Activated CD4-positive, alpha-beta memory T cell treated with anti-CD3 and anti-CD28 coated beads for 36 hours (primary cell): Measurements from ENCODE around the gene WDFY3. TPM values are rescaled to one million over a fixed set of nuclear protein-coding genes. Genes with fewer than 3 reads are reported as not detected.

Experiments used
- CTCF ChIA-PET: fragments of 350-600 bp; sonication (Branson Sonifier 250); formaldehyde crosslinking; loops from one replicate; lab custom pipeline; 2021; ENCODE audit warnings: antibody characterized with exemption, inconsistent platforms; lab: Charles Lee
- POLR2A ChIA-PET: fragments of 350-600 bp; sonication (Branson Sonifier 250); formaldehyde crosslinking; loops from one replicate; lab custom pipeline; 2021; ENCODE audit warnings: antibody characterized with exemption; lab: Charles Lee
- DNase-seq: peaks from one replicate; pipeline ENCODE4 v3.0.0-alpha.2; 2020
- H3K27ac Mint-ChIP-seq: one replicate; pipeline ENCODE4 v1.8.0; 2021; ENCODE audit warnings: mixed read lengths
- H3K27me3 Mint-ChIP-seq: one replicate; pipeline ENCODE4 v1.8.0; 2021; ENCODE audit warnings: mixed read lengths
- H3K36me3 Mint-ChIP-seq: one replicate; pipeline ENCODE4 v1.8.0; 2021; ENCODE audit warnings: mixed read lengths
- H3K4me1 Mint-ChIP-seq: one replicate; pipeline ENCODE4 v1.8.0; 2021; ENCODE audit warnings: low read depth, mixed read lengths
- H3K4me3 Mint-ChIP-seq: one replicate; pipeline ENCODE4 v1.8.0; 2021; ENCODE audit warnings: mild to moderate bottlenecking, mixed read lengths
- H3K9me3 Mint-ChIP-seq: one replicate; pipeline ENCODE4 v1.8.0; 2021; ENCODE audit warnings: mixed read lengths
- intact Hi-C: fragments of 100-400 bp; cut with micrococcal nuclease; formaldehyde crosslinking; loops from one replicate; pipeline ENCODE4 v1.15.1; 2023
- total RNA-seq, 2 experiments: library from RNA; stranded (reverse); gene quantifications; one replicate each; pipeline ENCODE4 v1.2.3, GENCODE V29; 2021

WDFY3 gene
- total RNA-seq, 2 experiments from 2014 or later = 1.3 to 1.7 TPM

DNA sequence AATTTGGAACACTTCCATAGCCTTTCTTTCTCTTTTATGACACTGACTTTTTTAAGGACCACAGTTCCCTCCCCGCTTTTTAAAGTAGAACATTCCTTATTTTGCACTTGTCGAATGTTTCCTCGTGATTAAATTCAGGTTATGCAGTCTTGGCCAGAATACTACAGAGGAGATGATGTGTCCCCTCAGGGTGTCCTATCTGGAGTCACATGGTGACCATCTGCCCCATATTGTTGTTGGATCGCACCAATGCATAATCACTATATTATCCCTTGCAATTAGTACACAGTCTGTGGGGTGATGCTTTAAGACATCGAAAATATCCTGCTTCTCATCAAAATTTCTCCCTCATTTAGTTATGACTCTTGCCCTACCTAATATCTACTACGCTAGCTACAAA lies 27.4 kb downstream of the WDFY3 start:
- Mint-ChIP-seq H3K9me3 (peaks cover 21% of the 10 kb centered on the region), H3K4me3 (no peak overlapping the region), H3K27ac (no peak overlapping the region), H3K27me3 (peaks cover 2% of the 10 kb centered on the region), H3K36me3 (no peaks in the 10 kb centered on the region), H3K4me1 (no peaks in the 10 kb centered on the region)
- intact Hi-C loops = no loop called here
- no peak for DNase-seq
- CTCF ChIA-PET = no interaction called here
- POLR2A ChIA-PET = no interaction called here

DNA sequence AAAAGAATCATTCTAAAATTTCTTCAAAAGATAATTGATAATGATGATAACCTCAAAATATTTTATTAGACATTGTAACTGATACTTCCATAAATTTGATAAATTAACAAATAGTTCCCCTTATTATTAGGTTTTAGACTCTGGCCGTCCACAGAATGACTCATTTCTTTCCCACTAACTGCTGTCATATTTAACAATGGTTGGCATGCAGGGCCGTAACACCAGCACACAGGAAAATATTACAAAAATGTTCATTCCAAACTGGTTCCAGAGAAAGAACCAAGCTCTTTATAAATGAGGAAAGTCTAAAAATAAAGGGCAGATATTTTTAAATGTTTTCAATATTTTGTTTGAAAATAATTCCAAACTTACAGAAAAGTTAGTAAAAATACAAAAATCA lies 28.2 kb downstream of the WDFY3 start:
- ChIA-PET POLR2A (no interaction called here), CTCF (no interaction called here)
- H3K27ac Mint-ChIP-seq = no peak overlapping the region
- H3K4me1 Mint-ChIP-seq = no peaks in the 10 kb centered on the region
- intact Hi-C loops = no loop called here
- no peak for DNase-seq
- H3K4me3 Mint-ChIP-seq = no peak overlapping the region
- peaks cover 2% of the 10 kb centered on the region for H3K27me3 Mint-ChIP-seq
- H3K36me3 Mint-ChIP-seq = no peaks in the 10 kb centered on the region
- H3K9me3 Mint-ChIP-seq = peaks cover 21% of the 10 kb centered on the region

DNA sequence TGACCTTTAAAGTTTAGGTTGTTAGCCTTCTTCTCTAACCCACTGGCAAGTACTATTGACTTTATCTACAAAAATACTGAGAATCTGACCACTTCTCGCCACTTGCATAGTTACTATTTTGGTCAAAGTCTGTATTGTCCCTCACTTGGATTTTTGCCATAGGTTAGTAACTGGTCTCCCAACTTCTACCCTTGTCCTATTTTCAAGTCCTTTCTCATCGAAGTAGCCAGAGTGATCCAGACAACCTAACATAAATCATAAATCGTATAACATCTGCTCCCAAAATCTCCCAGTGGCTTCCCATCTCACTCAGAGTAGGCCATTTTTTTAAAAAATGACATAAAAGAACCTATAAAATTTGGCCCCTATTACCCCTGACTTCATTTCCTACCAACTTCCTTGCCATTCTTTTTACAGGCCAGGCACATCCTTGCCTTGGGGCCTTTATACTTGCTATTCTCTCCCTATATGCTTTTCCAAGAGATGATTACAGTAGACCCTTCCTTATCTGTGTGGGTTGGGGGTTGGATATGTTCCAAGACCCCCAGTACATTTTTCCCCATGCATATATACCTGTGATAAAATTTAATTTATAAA lies 29.0 kb downstream of the WDFY3 start:
- intact Hi-C loops = no loop called here
- Mint-ChIP-seq H3K36me3 (no peaks in the 10 kb centered on the region), H3K9me3 (peaks cover 15% of the 10 kb centered on the region), H3K27ac (no peak overlapping the region), H3K4me3 (no peak overlapping the region), H3K4me1 (no peaks in the 10 kb centered on the region), H3K27me3 (peaks cover 2% of the 10 kb centered on the region)
- CTCF ChIA-PET = no interaction called here
- DNase-seq = no peak
- POLR2A ChIA-PET = no interaction called here

DNA sequence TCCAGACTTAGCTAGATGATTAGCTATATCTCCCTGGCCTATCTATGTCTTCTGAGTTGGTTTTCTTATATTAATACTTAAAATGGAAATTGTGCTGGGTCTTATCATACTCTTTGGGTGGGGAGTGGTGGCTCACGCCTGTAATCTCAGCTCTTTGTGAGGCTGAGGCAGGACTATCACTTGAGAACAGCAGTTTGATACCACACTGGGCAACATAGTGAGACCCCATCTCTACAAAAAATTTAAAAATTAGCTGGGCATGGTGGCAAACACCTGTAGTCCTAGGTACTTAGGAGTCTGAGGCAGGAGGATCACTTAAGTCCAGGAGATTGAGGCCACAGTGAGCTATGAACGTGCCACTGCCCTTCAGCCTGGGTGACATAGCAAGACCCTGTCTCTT lies 30.4 kb downstream of the WDFY3 start:
- Mint-ChIP-seq H3K27me3 (peaks cover 2% of the 10 kb centered on the region), H3K4me3 (no peak overlapping the region), H3K36me3 (no peaks in the 10 kb centered on the region), H3K9me3 (peaks cover 9% of the 10 kb centered on the region), H3K27ac (no peak overlapping the region), H3K4me1 (no peaks in the 10 kb centered on the region)
- intact Hi-C loops = no loop called here
- POLR2A ChIA-PET = no interaction called here
- CTCF ChIA-PET = no interaction called here
- DNase-seq = no peak

DNA sequence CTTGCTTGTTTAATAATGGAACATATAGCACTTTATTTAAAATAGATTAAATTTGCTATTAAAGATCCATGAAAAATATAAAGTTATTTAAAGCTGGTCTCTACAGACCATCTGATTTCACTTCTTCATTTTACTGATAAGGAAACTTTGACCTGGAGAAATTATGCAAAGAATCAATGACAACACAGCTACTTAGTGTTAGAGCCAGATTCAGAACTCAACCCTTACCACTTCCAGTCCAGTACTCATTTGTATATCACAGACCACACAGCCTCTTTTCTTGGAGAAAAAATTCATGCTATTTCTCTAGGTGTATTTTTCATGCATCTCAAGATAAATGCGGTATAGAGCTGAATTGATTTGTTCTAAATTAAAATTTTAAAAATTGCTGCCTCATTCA lies 34.0 kb downstream of the WDFY3 start:
- Mint-ChIP-seq H3K36me3 (no peaks in the 10 kb centered on the region), H3K4me3 (no peak overlapping the region), H3K9me3 (no peaks in the 10 kb centered on the region), H3K4me1 (no peaks in the 10 kb centered on the region), H3K27ac (no peak overlapping the region), H3K27me3 (peaks cover 2% of the 10 kb centered on the region)
- intact Hi-C loops = no loop called here
- CTCF ChIA-PET = no interaction called here
- DNase-seq = no peak
- POLR2A ChIA-PET = no interaction called here

DNA sequence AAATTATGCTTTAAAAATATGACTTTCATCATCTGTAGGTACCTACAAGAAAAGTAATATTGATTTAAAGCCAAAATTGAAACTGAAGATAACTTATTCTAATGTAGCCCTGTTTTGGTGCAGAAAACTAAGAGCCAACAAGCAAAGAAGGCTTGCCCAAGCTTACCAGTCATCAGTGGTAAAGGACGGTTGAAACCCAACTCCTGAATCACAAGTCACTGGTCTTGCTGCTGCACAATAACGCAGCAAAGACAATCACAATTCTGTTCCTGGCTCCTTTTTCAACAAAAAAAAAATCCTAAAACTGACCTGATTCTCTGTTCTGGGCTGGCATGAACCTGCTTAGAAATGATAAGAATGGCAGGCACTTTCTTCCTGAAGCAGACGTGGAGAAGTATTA lies 34.5 kb downstream of the WDFY3 start:
- POLR2A ChIA-PET = no interaction called here
- DNase-seq = no peak
- Mint-ChIP-seq H3K4me3 (no peak overlapping the region), H3K27me3 (peaks cover 2% of the 10 kb centered on the region), H3K36me3 (no peaks in the 10 kb centered on the region), H3K27ac (no peak overlapping the region), H3K9me3 (no peaks in the 10 kb centered on the region), H3K4me1 (no peaks in the 10 kb centered on the region)
- intact Hi-C loops = no loop called here
- CTCF ChIA-PET = no interaction called here

DNA sequence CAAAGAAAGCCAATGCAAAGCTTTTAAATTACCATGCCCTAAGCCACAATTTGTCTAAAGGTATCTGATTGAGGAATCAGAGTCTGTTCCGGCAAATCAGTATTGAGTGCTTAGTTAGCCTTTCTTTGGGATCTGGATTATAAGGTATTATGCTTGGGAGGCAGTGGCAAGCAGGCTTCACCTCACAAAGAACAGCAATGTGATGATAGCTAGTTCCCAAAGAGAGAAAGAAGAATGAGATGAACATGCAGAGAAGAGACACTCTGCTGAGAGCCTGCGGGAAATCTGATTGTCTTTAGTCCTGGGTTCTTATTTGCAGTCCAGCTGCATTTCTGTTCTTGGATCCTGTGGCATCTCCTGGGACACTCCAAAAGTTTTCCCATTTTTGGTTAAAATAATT lies 35.2 kb downstream of the WDFY3 start:
- Mint-ChIP-seq H3K4me3 (no peak overlapping the region), H3K27me3 (no peaks in the 10 kb centered on the region), H3K36me3 (no peaks in the 10 kb centered on the region), H3K9me3 (no peaks in the 10 kb centered on the region), H3K4me1 (no peaks in the 10 kb centered on the region), H3K27ac (no peak overlapping the region)
- DNase-seq = no peak
- POLR2A ChIA-PET = no interaction called here
- CTCF ChIA-PET = no interaction called here
- intact Hi-C loops = no loop called here

DNA sequence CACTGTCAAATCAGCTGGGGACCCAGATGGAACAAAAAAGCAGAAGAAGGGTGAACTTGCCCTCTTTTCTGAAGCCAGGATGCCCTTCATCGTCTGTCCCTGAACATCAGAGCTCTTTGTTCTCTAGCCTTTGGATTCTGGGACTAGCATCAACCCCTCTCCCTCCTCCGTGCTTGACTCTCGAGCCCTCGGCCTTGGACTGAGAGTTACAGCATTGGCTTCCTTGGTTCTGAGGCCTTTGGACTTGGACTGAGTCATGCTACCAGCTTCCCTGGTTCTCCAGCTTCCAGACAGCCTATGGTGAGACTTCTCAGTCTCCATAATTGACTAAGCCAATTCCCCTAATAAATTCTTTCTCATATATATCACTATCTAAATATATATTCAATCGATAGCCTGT lies 38.4 kb downstream of the WDFY3 start:
- no peaks in the 10 kb centered on the region for H3K4me1 Mint-ChIP-seq
- H3K4me3 Mint-ChIP-seq = no peak overlapping the region
- H3K27ac Mint-ChIP-seq = no peak overlapping the region
- H3K36me3 Mint-ChIP-seq = no peaks in the 10 kb centered on the region
- ChIA-PET POLR2A (no interaction called here), CTCF (no interaction called here)
- no peak for DNase-seq
- H3K27me3 Mint-ChIP-seq = no peaks in the 10 kb centered on the region
- no peaks in the 10 kb centered on the region for H3K9me3 Mint-ChIP-seq
- intact Hi-C loops = no loop called here

DNA sequence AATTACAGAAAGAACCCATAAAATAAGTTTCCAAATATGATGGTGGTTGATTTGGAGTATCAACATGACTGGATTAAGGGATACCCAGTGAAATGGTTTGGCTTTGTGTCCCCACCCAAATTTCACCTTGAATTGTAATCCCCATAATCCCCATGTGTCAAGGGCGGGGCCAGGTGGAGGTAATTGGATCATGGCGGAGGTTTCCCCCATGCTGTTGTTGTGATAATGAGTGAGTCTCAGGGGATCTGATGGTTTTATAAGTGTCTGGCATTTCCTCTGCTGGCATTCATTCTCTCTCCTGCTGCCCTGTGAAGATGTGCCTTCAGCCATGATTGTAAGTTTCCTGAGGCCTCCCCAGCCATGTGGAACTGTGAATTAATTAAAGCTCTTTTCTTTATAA lies 39.1 kb downstream of the WDFY3 start:
- Mint-ChIP-seq H3K4me3 (no peak overlapping the region), H3K36me3 (no peaks in the 10 kb centered on the region), H3K9me3 (no peaks in the 10 kb centered on the region), H3K4me1 (no peaks in the 10 kb centered on the region), H3K27me3 (no peaks in the 10 kb centered on the region), H3K27ac (no peak overlapping the region)
- intact Hi-C loops = no loop called here
- no peak for DNase-seq
- CTCF ChIA-PET = interaction anchor here (0.6 kb wide), 1 partner anchor 1313 kb away, joined by 4 read pairs; no protein-coding TSS in a partner anchor
- POLR2A ChIA-PET = no interaction called here

DNA sequence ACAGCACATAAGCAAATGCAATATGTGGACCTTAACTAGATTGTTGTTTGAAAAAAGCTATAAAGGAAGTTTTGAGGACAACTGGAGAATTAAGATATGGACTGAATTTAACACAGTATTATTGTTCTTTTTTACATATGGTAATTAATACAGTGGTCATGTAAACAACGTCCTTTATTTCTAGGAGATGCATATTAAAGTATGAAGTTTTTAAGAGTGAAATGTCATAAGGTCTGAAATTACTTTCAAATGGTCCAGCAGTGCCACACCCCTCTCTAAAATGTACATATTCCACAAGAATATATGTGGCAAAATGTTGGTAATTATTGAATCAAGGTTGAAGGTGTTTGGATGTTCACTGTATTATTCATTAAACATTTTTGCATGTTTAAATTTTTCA lies 40.9 kb downstream of the WDFY3 start:
- intact Hi-C loops = no loop called here
- no peaks in the 10 kb centered on the region for H3K36me3 Mint-ChIP-seq
- H3K27me3 Mint-ChIP-seq = peaks cover 1% of the 10 kb centered on the region
- no peaks in the 10 kb centered on the region for H3K9me3 Mint-ChIP-seq
- no peak overlapping the region for H3K27ac Mint-ChIP-seq
- no peak for DNase-seq
- no peaks in the 10 kb centered on the region for H3K4me1 Mint-ChIP-seq
- H3K4me3 Mint-ChIP-seq = no peak overlapping the region
- ChIA-PET POLR2A (no interaction called here), CTCF (no interaction called here)

DNA sequence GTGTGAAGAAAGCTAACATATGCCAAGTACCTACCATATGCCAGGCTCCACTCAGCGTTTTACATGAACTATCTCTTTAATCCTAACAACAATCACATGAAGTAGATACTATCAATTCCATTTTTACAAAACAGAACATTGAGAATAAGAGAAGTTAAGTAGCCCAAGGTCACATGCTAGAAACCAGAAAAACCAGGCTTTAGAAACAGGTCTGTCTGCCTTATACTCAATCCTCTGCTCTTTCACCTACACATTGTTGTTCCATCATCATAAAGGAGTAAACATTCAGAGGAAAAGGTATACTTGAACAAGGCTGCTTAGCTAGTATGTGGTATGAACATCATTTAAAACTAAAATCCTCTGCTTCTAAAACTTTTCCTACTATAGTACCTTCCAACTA lies 42.1 kb downstream of the WDFY3 start:
- Mint-ChIP-seq H3K4me1 (no peaks in the 10 kb centered on the region), H3K9me3 (no peaks in the 10 kb centered on the region), H3K36me3 (no peaks in the 10 kb centered on the region), H3K4me3 (no peak overlapping the region), H3K27ac (no peak overlapping the region), H3K27me3 (peaks cover 1% of the 10 kb centered on the region)
- intact Hi-C loops = no loop called here
- ChIA-PET CTCF (no interaction called here), POLR2A (no interaction called here)
- DNase-seq = no peak

DNA sequence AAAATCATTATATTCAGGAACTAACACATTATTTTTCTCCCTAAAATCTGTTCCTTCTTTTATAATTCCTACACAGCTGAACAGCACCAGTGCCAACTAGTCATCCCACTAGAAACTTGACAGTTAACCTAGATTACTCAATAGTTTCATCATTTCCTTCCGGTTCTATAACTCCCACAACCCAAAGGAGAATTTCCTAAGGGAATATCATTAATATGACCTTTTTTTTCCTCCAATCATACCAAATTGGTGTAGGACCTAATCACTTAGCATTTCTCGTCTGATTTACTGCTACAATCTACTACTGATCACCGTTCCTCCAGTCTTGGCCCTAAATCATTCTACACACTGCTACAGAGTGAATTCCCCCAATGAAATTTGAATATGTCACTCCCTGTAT lies 45.9 kb downstream of the WDFY3 start:
- H3K4me1 Mint-ChIP-seq = no peaks in the 10 kb centered on the region
- ChIA-PET POLR2A (no interaction called here), CTCF (no interaction called here)
- no peak overlapping the region for H3K4me3 Mint-ChIP-seq
- peaks cover 1% of the 10 kb centered on the region for H3K27me3 Mint-ChIP-seq
- H3K36me3 Mint-ChIP-seq = no peaks in the 10 kb centered on the region
- DNase-seq = no peak
- no peak overlapping the region for H3K27ac Mint-ChIP-seq
- H3K9me3 Mint-ChIP-seq = no peaks in the 10 kb centered on the region
- intact Hi-C loops = no loop called here

DNA sequence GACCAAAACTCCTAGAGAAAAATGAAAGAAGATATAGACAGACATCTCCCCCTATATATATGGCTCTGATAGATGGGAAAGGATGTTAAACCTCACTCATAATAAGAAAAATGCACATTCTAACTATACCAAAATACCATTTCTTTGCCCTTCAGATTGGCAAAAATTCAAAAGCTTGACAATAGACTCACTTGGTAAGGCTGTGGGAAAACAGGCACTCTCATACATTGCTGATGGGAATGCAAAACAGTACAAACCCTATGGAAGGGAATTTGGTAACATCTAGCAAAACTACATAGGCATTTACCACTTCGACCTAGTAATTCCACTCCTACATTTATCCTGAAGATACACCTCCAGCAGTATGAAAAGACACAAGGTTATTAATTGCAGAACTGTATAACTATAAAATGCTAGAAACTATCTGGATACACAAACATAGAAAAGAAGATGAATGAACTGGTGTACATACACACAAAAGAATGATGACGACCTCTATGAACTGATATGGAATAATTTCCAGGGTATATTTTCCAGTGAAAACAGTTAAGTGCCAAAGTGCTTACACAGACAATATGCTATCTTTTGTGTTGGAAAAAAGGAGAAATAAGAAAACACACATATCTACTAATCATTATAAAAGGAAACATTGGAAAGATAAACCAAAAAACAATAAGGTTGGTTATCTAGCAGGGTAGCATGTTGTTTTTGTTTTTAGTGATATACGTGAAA lies 48.5 kb downstream of the WDFY3 start:
- Mint-ChIP-seq H3K36me3 (no peaks in the 10 kb centered on the region), H3K4me3 (no peak overlapping the region), H3K9me3 (no peaks in the 10 kb centered on the region), H3K4me1 (no peaks in the 10 kb centered on the region), H3K27me3 (peaks cover 1% of the 10 kb centered on the region), H3K27ac (no peak overlapping the region)
- intact Hi-C loops = no loop called here
- ChIA-PET CTCF (no interaction called here), POLR2A (no interaction called here)
- DNase-seq = no peak
